ENCODE measurements around the gene BIK.
"Not testable (repeated sequence)": the region's sequence is repeated elsewhere in the genome, so short reads cannot be mapped to it uniquely, and the experiment has no call there.

The BIK gene

GRCh38 chr22:43094085-43094484, 16.5 kb upstream of the BIK start:
- DNase-seq (ENCODE audit: low spot score): no peak
- TF ChIP-seq CTCF (IDR thresholded peaks at IDR 0.05; ENCODE audit: extremely low read depth, missing control alignments): no peak

DNA sequence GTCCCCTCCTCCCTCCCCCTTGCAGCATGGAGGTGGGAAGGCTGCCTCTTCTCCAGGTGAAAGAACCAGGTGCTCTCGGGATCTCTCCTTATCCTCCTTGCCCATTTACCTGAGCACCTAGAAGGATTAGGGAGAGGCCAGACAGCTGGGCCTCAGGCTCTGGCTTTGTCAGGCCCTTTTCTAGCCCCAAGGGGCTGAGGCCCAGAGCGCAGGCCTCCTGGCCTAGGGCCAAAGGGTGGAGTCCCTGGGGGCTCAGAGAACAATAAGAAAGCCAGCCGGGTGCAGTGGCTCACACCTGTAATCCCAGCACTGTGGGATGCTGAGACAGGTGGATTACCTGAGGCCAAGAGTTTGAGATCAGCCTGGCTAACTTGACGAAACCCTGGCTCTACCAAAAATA, 16.0 kb upstream of the BIK start:
- no peak for TF ChIP-seq CTCF (IDR thresholded peaks at IDR 0.05; ENCODE audit: extremely low read depth, missing control alignments)
- no peak for DNase-seq (ENCODE audit: low spot score)

DNA sequence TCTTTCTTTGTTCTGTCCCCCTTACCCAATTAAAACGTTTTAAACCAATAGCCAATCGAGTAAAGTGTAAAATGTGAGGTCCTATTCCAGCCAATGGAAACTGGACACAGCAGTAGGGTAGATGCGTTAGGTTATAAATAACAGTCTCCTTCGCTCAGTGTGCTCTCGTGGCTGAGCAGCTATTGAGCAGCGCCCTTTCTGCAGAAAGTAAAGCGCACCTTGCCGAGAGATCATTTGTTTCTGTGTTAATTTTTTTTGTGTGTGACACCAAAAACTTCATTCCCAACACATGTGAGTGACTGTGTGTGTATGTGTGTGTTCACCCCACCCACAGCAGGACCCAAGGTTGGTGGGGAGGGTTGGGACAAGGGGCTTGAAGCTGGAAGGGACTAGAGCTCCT, 14.1 kb upstream of the BIK start:
- TF ChIP-seq CTCF (IDR thresholded peaks at IDR 0.05; ENCODE audit: extremely low read depth, missing control alignments): no peak
- no peak for DNase-seq (ENCODE audit: low spot score)

GRCh38 chr22:43098356-43098755, 12.2 kb upstream of the BIK start:
- no peak for DNase-seq (ENCODE audit: low spot score)
- no peak for TF ChIP-seq CTCF (IDR thresholded peaks at IDR 0.05; ENCODE audit: extremely low read depth, missing control alignments)

DNA sequence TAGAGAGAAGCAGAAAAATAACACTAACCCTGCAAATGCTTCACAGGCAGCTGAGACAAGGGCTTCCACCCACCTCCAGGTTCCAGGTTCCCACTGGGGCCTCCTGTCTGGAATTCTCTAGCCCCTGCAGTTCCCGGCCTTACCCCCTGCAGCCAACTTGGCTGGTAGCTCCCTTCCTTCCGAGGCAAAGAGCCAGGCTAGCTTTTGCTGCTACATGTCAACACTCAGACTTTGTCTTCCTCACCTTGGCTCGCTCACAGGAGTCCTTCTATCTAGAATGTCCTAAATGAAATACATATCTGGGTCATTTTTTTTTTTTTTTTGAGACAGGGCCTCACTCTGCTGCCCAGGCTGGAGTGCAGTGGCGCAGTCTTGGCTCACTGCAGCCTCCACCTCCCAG, 11.5 kb upstream of the BIK start:
- no peak for TF ChIP-seq CTCF (IDR thresholded peaks at IDR 0.05; ENCODE audit: extremely low read depth, missing control alignments)

DNA sequence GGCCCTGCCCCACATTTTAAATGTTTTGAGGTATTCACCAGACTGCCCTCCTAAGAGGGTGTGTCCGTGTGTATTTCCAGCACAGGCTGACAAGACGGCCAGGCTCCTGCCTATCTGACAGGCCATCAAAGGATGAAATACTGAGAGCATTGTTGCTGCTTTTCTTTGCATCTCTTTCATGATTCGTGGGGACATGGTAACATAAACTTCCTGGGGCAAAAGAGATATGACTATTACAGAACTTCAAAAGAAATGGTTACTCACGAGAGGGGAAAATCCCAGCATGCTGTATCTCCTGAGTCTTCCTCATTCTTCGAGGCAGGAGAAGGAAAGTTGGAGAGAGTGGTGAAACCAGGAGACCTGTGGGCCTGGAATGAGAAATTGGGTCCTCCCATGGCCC, 10.3 kb upstream of the BIK start:
- no peak for DNase-seq (ENCODE audit: low spot score)

More for the DNA sequence above, 11.5 kb upstream of the BIK start:
- no peak for DNase-seq (ENCODE audit: low spot score)

DNA sequence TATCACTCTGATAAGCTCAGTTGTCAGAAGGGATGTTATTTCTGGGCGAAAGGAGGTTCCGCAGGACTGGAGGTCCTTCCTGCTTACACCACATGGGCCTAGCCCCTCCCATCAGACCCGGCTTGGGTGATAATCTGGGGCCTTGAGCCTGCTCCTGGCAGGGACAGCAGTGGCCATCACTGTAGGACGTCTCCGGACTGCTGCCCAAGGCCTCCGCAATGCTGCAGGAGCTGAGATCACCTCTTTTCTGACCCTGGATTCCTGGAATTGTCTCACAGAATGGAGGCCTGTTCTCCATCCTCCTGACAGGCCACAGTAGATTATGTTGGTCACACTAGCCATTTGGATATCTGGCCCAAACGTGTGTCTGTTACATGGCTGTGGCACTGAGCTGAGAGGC, 9.2 kb upstream of the BIK start:
- no peak for TF ChIP-seq CTCF (IDR thresholded peaks at IDR 0.05; ENCODE audit: extremely low read depth, missing control alignments)
- DNase-seq (ENCODE audit: low spot score): no peak

More for the DNA sequence above, 10.3 kb upstream of the BIK start:
- no peak for TF ChIP-seq CTCF (IDR thresholded peaks at IDR 0.05; ENCODE audit: extremely low read depth, missing control alignments)

DNA sequence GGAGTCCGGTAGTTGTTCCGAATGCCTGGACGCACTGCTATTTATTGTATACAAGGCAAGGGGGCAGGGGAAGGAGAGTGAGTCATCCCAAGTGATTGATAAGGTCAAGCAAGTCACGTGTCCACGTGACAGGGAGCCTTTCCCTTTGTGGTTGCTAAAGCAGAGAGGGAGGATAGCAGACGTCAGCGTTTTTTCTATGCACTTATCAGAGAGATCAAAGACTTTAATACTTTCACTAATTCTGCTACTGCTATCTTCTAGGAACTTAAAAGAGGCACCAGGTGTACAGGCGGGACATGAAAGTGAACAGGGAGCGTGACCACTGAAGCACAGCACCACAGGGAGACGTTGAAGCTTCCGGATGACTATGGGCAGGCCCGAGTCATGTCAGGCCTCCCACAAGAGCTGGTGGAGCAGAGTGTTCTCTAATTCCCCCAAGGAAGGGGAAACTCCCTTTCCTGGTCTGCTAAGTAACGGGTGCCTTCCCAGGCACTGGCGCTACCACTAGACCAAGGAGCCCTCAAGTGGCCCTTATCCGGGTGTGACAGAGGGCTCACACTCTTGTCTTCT, 6.4 kb upstream of the BIK start:
- not testable (repeated sequence) for DNase-seq (ENCODE audit: low spot score)

GRCh38 chr22:43104950-43105349, 5.6 kb upstream of the BIK start:
- not testable (repeated sequence) for DNase-seq (ENCODE audit: low spot score)
